ENCODE measurements around the gene PPP1R16B.

GRCh38 chr20:38883081-38883980 is 77.8 kb downstream of the PPP1R16B start:
- TF ChIP-seq CTCF (IDR thresholded peaks at IDR 0.05), result no peak
- TF ChIP-seq POLR2A (IDR thresholded peaks at IDR 0.05), result no peak

All from prostate gland (tissue), 2 donors.